HUES64 (cell line): ENCODE measurements around the gene RHBDF1.

Source experiments
- H3K27ac ChIP-seq: 2 replicates; pipeline ENCODE4 v1.7.0; 2013; ENCODE audit warnings: low read depth, low read length, inconsistent platforms
- H3K27me3 ChIP-seq: 2 replicates; pipeline ENCODE4 v1.6.1; 2013; ENCODE audit warnings: mild to moderate bottlenecking, low read length; ENCODE audit not compliant: insufficient read depth
- H3K36me3 ChIP-seq: 2 replicates; pipeline ENCODE4 v1.6.1; 2013; ENCODE audit warnings: mild to moderate bottlenecking, low read length; ENCODE audit not compliant: insufficient read depth
- H3K4me1 ChIP-seq: 2 replicates; pipeline ENCODE4 v1.6.1; 2013; ENCODE audit warnings: mild to moderate bottlenecking, low read length, moderate library complexity; ENCODE audit not compliant: insufficient read depth
- H3K4me3 ChIP-seq: 2 replicates; pipeline ENCODE4 v1.5.1; 2013; ENCODE audit warnings: mild to moderate bottlenecking, low read length, moderate library complexity
- H3K9ac ChIP-seq: 2 replicates; pipeline ENCODE4 v1.6.1; 2013; ENCODE audit warnings: mild to moderate bottlenecking, low read depth, low read length
- H3K9me3 ChIP-seq: 2 replicates; pipeline ENCODE4 v1.6.1; 2013; ENCODE audit warnings: low read depth, low read length; ENCODE audit not compliant: insufficient read depth
- WGBS: fragments of 150-250, 120-280 bp; methylation state at CpG from one replicate; pipeline ENCODE4 v1.1.7; 2013; ENCODE audit warnings: missing lambda C conversion rate; 5-methylcytosine and 5-hydroxymethylcytosine counted together

RHBDF1 gene

DNA sequence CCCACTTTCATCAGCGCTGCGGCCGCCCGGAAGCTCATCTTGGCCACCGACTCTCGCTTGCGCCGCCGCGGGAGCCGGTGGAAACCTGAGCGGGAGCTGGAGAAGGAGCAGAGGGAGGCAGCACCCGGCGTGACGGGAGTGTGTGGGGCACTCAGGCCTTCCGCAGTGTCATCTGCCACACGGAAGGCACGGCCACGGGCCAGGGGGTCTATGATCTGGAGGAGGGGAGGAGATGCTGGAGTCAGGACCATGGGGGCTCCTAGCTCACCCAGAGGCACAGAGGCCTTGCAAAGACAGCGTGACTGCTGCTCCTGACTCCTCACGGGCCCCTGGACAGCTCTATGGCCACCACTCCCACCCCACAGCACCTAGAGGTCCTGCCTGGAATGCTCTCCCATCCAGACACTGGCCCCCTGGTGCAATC lies 9.5 kb downstream of the RHBDF1 start:
- no peak overlapping the region for H3K27ac ChIP-seq
- H3K36me3 ChIP-seq = peaks cover 59% of the 10 kb centered on the region
- H3K4me3 ChIP-seq = no peak overlapping the region
- no peak overlapping the region for H3K9ac ChIP-seq
- H3K27me3 ChIP-seq = no peaks in the 10 kb centered on the region
- H3K9me3 ChIP-seq = no peaks in the 10 kb centered on the region
- 96% methylated on average over 21 of the region's 21 CpGs for WGBS
- no peaks in the 10 kb centered on the region for H3K4me1 ChIP-seq

DNA sequence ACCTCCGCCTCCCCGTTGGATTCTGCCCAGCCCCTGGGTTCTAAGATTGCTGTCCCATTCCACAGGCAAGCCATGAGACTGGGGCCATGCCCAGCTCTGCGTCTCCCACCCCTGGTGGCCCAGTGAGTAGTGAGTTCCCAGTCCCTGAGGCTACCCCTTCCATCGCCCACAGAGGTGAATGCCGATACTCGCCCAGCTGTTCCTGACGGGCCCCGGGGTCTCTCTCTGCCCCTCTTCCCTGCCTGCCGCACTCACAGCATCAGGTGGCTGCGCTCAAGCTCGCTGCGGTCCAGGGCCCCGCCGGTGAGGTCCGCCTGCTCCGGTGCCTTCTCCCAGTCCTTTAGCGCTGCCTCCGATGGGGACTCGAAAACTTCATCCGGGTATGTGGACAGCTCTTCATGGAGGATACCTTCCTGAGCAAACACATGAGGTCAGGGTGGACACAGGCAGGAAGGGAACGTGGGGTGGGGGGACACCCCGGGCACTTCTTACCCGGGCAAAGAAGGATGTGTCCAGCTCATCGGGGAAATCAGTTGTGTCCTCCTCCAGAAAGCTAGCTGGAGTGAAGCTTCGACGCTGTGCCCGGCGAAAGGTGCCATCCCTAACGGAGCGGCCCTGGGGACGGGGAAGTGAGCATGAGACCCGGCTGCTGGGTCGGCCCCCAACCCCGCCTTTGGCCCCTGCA lies 10.0 kb downstream of the RHBDF1 start:
- no peaks in the 10 kb centered on the region for H3K9me3 ChIP-seq
- no peaks in the 10 kb centered on the region for H3K27me3 ChIP-seq
- H3K36me3 ChIP-seq = peaks cover 65% of the 10 kb centered on the region
- H3K4me3 ChIP-seq = no peak overlapping the region
- H3K27ac ChIP-seq = no peak overlapping the region
- H3K9ac ChIP-seq = no peak overlapping the region
- H3K4me1 ChIP-seq = no peaks in the 10 kb centered on the region
- WGBS = 96% methylated on average over 34 of the region's 34 CpGs

DNA sequence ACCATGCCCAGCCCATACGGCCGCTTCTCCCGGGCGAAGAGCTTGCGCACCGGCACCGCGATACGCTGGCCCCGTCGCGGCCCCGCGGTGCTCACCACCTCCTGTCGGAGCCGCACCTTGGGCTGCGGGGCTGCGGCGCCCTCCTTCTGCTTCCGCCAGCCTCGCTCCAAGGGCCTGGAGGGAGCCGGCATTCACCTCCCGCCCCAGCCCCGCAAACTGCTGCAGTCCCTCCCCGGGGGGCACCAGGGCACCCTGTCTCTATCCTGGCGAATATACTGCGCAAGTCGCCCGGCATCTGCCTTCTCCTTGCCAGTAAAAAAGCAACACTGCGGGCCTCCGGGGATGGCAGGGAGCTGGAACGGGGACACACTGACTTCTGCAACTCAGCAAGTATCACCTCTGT lies 10.6 kb downstream of the RHBDF1 start:
- Histone ChIP-seq H3K27me3 (no peaks in the 10 kb centered on the region), H3K9ac (no peak overlapping the region), H3K9me3 (no peaks in the 10 kb centered on the region), H3K4me1 (no peaks in the 10 kb centered on the region), H3K36me3 (peaks cover 70% of the 10 kb centered on the region), H3K27ac (no peak overlapping the region), H3K4me3 (no peak overlapping the region)
- 96% methylated on average over 32 of the region's 32 CpGs for WGBS

DNA sequence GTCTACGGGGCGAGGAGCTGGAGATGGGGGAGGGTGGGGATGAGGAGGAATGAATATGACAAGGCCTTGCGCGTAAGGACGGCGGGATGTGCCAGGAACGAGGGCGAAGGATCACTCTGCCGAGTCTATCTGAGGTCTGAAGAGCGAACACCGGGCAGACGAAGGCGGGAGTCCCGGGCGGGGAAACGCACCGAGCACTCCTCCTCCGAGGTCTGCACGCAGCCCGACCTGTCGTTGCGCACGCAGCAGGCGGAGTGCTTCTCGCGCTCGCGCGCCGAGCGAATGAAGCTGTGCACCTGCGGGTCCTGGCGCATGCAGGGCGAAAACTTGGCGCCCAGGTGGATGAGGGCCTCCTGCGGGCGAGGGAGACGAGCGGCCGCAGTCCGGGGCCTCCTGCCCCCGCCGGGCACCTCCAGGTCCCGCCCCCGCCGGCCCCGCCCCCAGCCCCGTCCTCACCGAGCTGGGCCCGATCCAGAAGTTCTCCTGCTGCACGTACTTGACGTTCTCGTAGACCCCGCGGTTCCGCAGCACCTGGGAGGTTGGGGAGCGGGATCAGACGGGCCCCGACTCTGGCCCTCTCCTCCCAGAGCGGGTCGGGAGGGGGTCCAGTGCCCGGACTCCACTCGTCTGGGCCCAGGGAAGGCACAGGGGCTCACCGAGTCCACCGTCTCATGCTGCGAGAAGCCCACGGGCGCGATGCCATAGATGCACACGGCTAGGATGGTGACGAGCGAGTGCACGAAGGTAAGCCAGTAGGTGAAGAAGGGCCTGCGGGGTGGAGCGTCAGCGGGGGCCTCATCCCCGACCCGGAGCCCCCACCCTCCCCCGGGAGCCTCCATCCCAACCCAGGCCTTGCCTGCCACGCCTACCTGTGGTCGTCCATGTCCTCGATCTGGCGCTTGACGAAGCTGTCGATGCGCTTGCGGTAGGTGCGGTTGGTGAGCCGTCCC lies 11.2 kb downstream of the RHBDF1 start:
- Histone ChIP-seq H3K9ac (no peak overlapping the region), H3K4me3 (no peak overlapping the region), H3K27me3 (no peaks in the 10 kb centered on the region), H3K36me3 (peaks cover 77% of the 10 kb centered on the region), H3K4me1 (no peaks in the 10 kb centered on the region), H3K27ac (no peak overlapping the region), H3K9me3 (no peaks in the 10 kb centered on the region)
- 95% methylated on average over 89 of the region's 89 CpGs for WGBS

DNA sequence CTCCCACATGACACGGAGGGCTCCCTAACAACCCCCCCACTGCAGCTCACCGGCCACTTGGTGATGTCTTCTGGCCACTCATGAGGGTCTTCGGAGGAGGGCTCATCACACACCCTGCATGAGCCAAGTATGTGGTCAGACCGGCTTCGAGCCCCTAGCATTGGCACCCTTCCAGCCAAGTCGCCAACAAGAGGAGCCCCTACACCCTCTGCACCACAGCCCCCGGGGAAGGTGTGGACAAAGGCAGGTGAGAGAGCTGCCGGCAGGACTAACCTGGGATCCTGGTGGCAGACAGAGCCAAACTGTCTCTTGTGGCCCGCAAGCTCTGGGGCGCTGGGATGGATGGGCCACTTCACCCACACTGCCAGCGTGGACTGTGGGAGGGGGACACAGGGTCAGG lies 12.3 kb downstream of the RHBDF1 start:
- 95% methylated on average over 11 of the region's 11 CpGs for WGBS
- peaks cover 87% of the 10 kb centered on the region for H3K36me3 ChIP-seq
- no peak overlapping the region for H3K27ac ChIP-seq
- H3K27me3 ChIP-seq = no peaks in the 10 kb centered on the region
- H3K4me3 ChIP-seq = no peak overlapping the region
- no peaks in the 10 kb centered on the region for H3K4me1 ChIP-seq
- H3K9me3 ChIP-seq = no peaks in the 10 kb centered on the region
- no peak overlapping the region for H3K9ac ChIP-seq

DNA sequence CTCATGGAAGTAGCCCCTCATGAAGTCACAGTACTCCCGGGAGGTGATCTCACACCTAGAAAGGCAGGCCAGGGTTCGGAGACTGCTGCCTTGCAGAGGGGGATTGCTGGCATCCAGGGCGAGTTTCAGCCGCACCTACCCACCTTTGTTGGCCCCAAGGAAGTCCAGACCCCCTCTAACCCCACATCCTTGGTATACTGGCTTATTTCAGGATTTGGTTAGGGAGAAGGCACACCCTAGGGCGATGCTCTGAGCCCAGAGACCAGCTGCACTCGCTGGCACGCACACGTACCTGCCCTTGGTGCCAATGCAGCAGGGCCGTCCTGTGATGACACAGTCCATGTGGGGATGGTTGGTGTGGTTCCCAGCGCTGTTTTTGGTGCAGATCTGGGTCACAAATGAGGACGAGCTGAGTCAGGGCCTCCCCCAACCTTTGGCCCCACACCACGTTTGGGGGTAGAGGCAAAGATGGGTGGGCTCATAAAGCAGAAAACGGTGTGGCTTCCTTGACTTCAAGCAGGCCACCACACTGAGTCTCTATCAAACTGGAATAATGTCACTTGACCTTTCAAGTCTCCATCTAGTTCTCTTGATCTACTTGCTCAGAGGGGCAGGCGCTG lies 12.9 kb downstream of the RHBDF1 start:
- H3K4me1 ChIP-seq = no peaks in the 10 kb centered on the region
- no peak overlapping the region for H3K9ac ChIP-seq
- no peak overlapping the region for H3K4me3 ChIP-seq
- H3K36me3 ChIP-seq = peaks cover 86% of the 10 kb centered on the region
- WGBS = 94% methylated on average over 14 of the region's 14 CpGs
- no peaks in the 10 kb centered on the region for H3K27me3 ChIP-seq
- no peaks in the 10 kb centered on the region for H3K9me3 ChIP-seq
- H3K27ac ChIP-seq = no peak overlapping the region

DNA sequence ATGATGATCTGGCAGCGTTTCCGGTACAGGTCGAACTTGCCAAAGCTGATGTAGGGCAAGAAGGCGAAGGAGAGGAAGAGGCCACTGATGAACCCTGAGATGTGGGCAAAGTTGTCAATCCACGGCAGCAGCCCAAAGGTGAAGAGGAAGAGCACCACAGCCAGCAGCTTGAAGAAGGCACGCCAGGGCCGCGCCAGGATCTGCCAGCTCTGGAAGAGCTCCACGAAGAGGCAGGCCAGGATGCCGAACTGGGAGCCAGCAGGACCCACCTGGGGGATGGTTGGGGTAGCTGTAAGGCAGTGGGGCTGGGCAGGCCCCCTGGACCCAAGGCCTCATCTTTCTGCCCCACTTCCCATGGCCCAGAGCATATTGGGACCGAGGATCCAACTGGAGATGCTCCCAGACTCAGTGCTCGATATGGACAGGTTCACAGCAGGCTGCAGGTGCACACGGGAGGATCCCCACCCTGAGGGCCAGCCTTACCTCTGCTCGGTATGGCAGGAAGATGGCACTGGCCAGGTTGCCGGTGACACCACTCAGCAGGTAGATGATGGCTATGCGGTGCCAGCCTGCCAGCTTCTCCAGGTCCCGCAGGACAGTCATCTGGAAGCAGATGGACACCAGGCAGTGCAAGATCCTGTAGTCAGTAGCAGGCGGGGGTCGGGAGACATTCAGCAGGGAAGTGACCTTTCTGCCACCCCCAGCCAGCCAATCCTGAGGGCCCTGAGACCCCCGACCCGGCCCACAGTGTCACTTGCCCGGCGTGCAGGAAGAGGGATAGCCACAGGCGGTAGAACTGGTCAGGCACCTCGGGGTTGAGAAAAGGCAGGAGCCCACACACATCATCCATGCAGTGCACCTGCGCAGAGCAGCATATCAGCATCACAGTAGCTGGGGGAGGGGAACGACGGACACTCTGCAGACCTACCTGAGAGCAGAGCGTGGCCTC lies 13.7 kb downstream of the RHBDF1 start:
- WGBS = 95% methylated on average over 29 of the region's 29 CpGs
- Histone ChIP-seq H3K9ac (no peak overlapping the region), H3K4me3 (no peak overlapping the region), H3K4me1 (no peaks in the 10 kb centered on the region), H3K9me3 (no peaks in the 10 kb centered on the region), H3K27ac (no peak overlapping the region), H3K36me3 (peaks cover 78% of the 10 kb centered on the region), H3K27me3 (no peaks in the 10 kb centered on the region)

DNA sequence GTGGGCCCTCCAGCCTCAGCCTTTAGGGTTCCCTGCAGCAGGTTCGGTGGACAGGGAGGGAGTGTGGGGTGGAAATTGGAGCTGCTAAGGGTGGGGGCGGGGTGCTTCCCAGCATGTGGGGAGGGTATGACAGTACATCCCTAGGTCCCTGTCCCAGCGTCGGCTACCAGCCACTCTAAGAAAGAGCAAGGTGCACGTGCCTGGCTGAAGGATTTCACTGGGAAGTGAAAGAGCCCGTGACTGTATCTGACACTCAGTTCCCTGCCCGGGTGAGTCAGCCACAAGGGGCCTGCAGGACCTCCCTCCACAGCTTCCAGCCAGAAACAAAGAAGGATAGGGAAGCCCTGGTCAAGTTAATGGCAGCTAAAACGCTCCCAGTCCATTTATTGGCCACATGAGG lies 14.7 kb downstream of the RHBDF1 start:
- WGBS = 91% methylated on average over 8 of the region's 8 CpGs
- Histone ChIP-seq H3K9ac (no peak overlapping the region), H3K4me1 (no peaks in the 10 kb centered on the region), H3K27me3 (no peaks in the 10 kb centered on the region), H3K9me3 (no peaks in the 10 kb centered on the region), H3K27ac (no peak overlapping the region), H3K36me3 (peaks cover 69% of the 10 kb centered on the region), H3K4me3 (no peak overlapping the region)

DNA sequence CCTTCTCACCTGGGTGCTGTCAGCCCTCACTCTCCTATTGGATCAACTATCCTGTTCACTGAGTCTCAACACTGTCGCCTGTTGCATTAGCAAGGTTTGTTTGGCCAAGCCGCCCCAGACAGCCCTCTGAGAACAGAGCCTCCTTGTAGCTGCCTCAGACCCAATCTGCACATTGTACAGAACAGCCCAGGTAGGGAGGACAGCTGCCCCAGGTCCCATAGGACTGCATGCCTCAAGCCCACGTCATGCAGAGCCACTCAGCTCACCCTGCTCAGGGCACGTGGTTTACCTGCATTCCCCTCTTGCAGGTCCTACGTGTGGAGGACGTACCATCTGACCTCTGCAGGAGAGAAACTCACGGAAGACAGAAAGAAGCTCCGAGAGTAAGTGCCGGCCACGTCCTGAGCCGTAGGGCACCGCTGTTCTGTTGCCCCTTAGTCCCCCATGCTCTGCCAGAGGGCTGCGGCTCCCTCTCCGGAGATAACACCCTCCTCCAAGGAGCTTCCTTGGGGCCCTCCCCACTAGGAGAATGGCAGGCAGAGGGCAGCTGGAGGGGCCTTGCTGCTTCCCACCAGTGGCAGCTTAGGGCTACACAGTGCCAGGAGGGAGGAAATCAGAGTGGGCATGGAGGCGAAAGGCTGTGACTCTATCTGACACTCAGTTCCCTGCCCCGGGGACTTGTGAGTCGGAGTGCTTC lies 16.1 kb downstream of the RHBDF1 start:
- Histone ChIP-seq H3K9me3 (no peaks in the 10 kb centered on the region), H3K36me3 (peaks cover 64% of the 10 kb centered on the region), H3K27me3 (no peaks in the 10 kb centered on the region), H3K27ac (no peak overlapping the region), H3K9ac (no peak overlapping the region), H3K4me1 (no peaks in the 10 kb centered on the region), H3K4me3 (no peak overlapping the region)
- WGBS = 96% methylated on average over 17 of the region's 17 CpGs

DNA sequence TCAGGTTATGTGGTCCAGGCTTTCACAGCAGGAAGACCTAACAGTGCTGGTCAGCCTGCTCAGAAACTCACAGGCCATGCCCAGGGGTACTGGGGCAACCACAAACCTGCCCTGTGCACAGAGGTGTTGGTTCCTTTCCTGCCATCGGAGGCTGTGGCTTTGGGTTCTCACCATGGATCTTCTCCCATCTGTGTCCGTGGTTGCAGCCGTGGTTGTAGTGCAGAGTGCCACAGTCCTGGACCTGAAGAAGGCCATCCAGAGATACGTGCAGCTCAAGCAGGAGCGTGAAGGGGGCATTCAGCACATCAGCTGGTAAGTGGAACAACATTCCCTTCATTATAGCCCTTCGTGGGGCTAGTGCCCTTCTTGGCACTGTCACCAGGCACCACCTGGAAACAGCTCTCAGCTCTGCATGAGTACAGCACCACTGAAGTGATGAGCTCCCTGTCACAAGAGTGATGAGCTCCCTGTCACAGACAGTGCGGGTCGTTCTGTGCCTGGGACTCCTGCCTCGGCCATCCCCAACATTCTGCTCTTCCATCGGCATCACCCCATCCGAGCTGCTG lies 16.8 kb downstream of the RHBDF1 start:
- H3K4me3 ChIP-seq = no peak overlapping the region
- H3K9ac ChIP-seq = no peak overlapping the region
- no peaks in the 10 kb centered on the region for H3K27me3 ChIP-seq
- peaks cover 65% of the 10 kb centered on the region for H3K36me3 ChIP-seq
- 95% methylated on average over 11 of the region's 11 CpGs for whole genome bisulfite sequencing
- H3K9me3 ChIP-seq = no peaks in the 10 kb centered on the region
- no peak overlapping the region for H3K27ac ChIP-seq
- no peaks in the 10 kb centered on the region for H3K4me1 ChIP-seq
